ENCODE data around the gene ITGBL1. TPM values are rescaled to one million over a fixed set of nuclear protein-coding genes. Genes with fewer than 3 reads are reported as not detected.

ITGBL1 gene
- total and polyA plus RNA-seq, 2 donors (not counting 3 experiments of a cell fraction or from before 2014, with no cell fraction given), result 4.6 to 8.8 TPM

- Histone ChIP-seq H3K27me3 (ENCODE audit: control insufficient read depth in 2 of 2, insufficient read depth in 2 of 2, low read length in 2 of 2) (no peaks in the 10 kb centered on the region), H3K4me1 (ENCODE audit: control insufficient read depth, extremely low read depth, insufficient read depth, low read length) (peaks cover 32% of the 10 kb centered on the region), H3K4me3 (replicated peaks in 1 of 3; ENCODE audit: insufficient read depth in 1 of 3, low read depth in 1 of 3, low read length in 3 of 3) (no peak overlapping the region), H4K20me1 (replicated peaks; ENCODE audit: control insufficient read depth, extremely low read depth, insufficient read depth, low read length) (no peaks in the 10 kb centered on the region), H3K36me3 (ENCODE audit: control insufficient read depth in 2 of 2, extremely low read depth in 1 of 2, insufficient read depth in 2 of 2, low read length in 2 of 2) (no peaks in the 10 kb centered on the region), H3K9me3 (replicated peaks; ENCODE audit: control insufficient read depth, insufficient read depth, low read length) (no peaks in the 10 kb centered on the region), H3K79me2 (ENCODE audit: control insufficient read depth, insufficient read depth, low read length) (no peaks in the 10 kb centered on the region), H2AFZ (ENCODE audit: low read depth, low read length) (no peak overlapping the region), H3K4me2 (ENCODE audit: insufficient read depth, low read length) (no peak overlapping the region), H3K9me1 (replicated peaks; ENCODE audit: control insufficient read depth, extremely low read depth, insufficient read depth, low read length) (no peaks in the 10 kb centered on the region), H3K27ac (ENCODE audit: insufficient read depth, low read depth, low read length) (no peak overlapping the region), H3K9ac (replicated peaks; ENCODE audit: extremely low read depth, insufficient read depth, low read length) (no peak overlapping the region)
- dilution Hi-C loops (cut with MboI; ENCODE audit: extremely low pct_ligation_motif_present, low sequenced_read_pairs), result no loop called here
- intact Hi-C loops (cut with micrococcal nuclease), result no loop called here
- ChIA-PET CTCF (no interaction called here), POLR2A (no interaction called here)
- no peak for TF ChIP-seq MAX (IDR thresholded peaks at IDR 0.05; ENCODE audit: insufficient read depth, insufficient read length)
- TF ChIP-seq MYC (IDR thresholded peaks at IDR 0.05; ENCODE audit: low read depth, low read length), result no peak
- no peak for TF ChIP-seq POLR2AphosphoS5 (IDR thresholded peaks at IDR 0.05; ENCODE audit: insufficient read depth, low read depth, low read length)
- no peak for TF ChIP-seq GATA2 (IDR thresholded peaks at IDR 0.05; ENCODE audit: insufficient read depth, insufficient read length, low read depth, low read length)
- TF ChIP-seq FOS (IDR thresholded peaks at IDR 0.05; ENCODE audit: borderline replicate concordance, insufficient read depth, low read length), result no peak
- no peak for TF ChIP-seq EZH2 (IDR thresholded peaks at IDR 0.05; ENCODE audit: borderline replicate concordance, low read depth, low read length, severe bottlenecking)
- no peak for TF ChIP-seq POLR2A (IDR thresholded peaks at IDR 0.05; ENCODE audit: low read depth, low read length)
- no peak for TF ChIP-seq CTCF (IDR thresholded peaks at IDR 0.05; ENCODE audit: extremely low read depth in 1 of 2, insufficient read depth in 1 of 2, low read depth in 1 of 2, low read length in 2 of 2)
- no peak for TF ChIP-seq JUN (IDR thresholded peaks at IDR 0.05; ENCODE audit: borderline replicate concordance, insufficient read depth, insufficient read length, low read depth)
- no TSS peak for BruUV-seq (replicated peaks)
- FAIRE-seq (no peak), DNase-seq (ENCODE audit: low read depth, low spot score) (no peak)
These were observed 4.6 kb upstream of the ITGBL1 start for GRCh38 chr13:101447852-101448251.

Data from endothelial cell of umbilical vein (primary cell).